ENCODE results near the gene FTH1. TPM values are rescaled to one million over a fixed set of nuclear protein-coding genes. Genes with fewer than 3 reads are reported as not detected.
"Not testable (repeated sequence)": the region's sequence is repeated elsewhere in the genome, so short reads cannot be mapped to it uniquely, and the experiment has no call there.

FTH1 gene
- total RNA-seq, 1 donor from 2014 or later = 911 TPM

DNA sequence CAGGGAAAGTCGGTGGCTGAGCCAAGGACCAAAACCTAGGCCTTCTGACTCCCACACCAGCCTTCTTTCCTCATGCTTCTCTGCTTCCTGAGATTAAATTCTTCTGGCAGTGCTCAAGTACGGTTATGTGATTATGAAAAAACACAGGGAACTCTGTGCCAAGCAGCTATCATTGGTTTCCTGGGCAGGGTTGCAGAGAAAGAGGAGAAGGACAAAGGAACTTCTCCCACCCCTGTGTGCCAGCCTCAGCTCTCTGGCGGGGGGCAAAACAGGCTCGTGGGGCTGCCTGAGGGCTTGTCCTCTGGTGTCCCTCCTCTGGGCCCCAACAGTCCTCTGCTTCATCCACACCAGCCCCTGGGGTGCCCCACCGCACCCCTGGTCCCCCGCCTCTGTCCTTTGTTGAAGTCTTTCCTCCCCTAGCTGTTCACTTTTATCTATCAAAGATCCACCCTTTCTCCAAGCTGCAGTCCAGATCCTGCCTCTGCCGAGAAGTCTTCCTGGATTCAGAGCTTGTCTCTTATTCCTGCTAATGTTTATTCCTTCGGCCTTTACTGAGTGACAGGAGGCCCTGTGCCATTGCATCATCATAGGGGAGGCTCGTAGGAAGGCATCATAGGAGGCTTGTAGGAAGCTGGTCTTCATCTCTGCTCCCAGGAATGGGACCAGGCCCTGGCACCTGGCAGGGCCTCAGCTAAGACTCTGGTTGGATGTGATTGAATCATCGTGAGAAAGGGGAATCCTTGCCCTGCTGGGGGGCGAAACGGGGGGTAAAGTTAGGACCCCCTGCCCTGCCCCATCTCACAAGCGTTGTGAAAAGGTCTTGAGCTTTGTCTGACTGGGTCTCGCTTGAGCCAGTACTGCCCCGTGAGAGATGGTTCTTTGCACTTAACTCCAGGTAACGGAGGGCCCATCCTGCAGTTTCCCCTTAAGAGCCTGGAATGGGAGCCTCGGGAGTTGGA is 11.5 kb upstream of the FTH1 start:
- no peak for ATAC-seq

DNA sequence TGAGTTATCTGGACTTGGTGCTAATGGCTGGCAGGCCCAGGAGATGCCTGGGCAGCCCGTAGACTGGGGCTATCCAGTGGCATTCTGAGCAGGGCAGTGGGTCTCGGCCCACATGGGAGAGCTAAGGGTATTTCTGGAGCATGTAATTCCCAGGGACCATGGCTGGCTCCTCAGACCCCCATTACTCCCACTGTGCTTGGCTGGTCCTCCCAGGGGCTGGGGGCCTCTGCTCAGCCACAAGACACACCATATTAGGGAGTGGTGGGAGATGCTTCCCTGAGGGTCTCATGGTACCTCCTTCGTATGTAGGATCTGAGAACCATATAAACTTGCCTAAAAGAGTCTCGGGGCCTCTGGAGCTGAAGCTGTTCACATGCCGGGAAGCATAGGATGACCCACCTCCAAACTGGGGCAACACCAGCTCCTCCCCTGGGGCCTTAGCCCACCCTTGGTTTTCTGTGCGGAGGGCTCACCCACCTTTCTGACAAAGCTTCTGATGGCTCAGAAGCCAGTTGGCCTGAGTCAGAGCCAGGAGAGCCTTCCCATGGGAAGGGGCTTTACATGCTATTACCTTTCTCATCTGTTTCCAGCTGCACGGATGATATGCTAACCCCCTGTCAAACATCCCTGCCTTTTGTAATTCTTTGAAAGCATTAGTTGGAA is 9.5 kb upstream of the FTH1 start:
- ATAC-seq = no peak

DNA sequence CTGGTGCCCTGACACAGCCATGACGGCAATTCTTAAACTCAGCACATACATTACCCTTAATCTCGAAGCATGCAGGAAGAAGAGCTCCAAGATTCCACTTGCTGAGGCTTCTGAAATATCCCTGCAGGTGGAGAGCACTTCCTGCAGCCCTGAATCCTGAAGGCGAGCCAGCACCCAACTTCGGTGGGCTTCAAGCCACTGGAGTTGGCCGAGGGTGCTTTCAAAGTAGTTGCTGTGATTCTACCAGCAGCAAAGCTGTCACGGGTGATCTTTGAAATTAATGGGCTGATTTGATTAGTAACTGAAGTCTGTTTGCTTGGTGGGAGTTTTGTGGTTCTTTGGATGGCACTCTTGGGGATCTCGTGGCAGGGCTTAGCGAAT is 9.0 kb upstream of the FTH1 start:
- ATAC-seq = no peak

GRCh38 chr11:61975638-61976419 is 8.4 kb upstream of the FTH1 start:
- ATAC-seq = no peak

GRCh38 chr11:61974766-61975631 is 7.6 kb upstream of the FTH1 start:
- no peak for ATAC-seq

DNA sequence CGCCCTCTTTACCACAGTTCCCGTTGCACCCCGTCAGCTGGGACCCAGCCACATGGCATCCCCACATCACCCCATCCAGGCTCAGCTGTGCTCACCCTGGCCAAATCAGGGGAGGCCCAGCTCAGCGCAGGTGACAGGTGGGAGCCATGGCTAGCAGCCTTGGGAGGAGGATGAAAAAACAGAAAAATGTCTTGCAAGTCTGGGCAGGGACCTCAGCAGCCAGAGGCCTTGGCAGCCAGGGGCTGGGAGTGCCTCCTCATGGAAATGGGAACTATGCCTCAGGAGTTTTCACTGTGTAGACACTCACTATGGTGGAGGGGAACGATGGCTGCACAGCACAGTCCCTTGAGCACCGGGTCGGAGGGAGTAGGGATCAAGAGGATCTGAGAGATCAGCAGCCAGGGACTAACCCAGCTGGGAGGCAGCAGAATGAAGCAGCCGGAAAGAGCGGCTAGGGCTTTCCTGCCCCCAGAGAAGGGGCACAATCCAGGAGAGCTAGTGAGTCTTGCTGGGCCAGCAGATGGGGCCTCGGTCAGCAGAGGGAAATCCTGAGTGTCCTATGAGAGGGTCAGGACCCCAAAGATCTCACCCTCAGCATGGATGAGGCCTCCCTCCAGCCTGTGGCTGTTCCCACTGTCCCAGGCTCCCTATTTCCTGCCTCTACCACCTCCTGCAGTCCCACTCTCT is 6.2 kb upstream of the FTH1 start:
- ATAC-seq = peak; percentile 56

DNA sequence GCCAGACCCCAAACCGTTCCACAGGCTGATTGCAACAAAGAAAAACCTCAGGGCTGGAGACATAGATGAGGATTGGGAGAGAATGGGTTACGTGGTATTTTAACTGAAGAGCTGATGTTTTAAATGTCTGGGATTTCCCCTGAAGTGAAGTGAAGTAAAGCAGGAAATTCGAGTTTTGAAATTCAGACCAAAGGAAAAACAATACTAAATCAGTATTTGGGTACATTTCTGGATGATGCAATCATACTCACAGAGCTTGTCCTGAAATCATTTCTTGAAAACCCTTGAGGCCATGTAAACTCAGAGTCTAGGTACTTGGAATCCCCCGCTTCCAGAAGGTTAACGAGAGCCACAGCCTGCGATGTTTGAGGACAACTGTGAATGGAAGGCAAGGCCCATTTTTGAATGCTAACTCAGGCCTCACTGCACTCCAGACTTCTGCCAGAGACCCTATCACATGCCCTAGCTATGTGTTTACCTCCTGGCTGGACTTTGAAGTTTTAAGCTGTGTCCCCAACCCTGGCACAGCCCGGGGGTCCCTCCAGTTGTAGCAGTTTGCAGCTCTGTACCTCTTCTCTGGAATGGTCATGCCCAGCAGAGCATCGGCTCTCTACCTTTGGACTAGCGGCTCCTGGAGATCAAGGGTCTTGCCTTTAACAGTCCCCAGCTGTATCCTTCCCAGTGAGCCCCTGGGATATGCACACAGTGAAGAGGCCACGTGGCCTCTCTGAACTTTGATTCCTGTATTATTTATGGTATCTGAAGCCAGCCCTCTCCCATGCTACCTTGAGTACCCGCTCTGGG is 5.4 kb upstream of the FTH1 start:
- peak; percentile 33 for ATAC-seq

DNA sequence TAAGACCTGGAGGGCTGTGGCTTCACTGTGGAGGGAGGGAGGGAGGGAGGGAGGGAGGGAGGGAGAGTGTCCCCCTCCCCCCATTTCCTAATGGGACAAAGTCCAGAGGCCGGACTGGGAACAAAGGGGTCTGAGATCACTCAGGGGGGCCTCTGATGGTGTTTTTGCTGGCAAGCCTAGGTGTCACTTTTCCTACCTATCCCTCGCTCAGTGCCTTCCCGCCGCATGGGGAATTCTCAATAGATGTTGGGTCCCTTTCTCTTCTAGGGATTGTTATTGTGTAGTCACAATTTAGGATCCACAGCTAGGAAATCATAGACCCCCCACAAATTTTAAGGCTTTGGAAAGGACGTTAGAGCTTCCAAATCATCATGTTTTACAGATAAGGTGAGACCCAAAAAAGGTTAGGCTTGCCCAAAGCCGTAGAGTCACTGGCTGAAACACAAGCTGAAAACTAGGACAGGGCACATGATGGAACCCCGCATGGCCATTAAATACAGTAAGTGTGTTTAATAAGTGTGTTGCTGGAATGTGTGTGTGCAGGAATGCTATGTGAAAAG is 4.8 kb upstream of the FTH1 start:
- ATAC-seq = no peak

DNA sequence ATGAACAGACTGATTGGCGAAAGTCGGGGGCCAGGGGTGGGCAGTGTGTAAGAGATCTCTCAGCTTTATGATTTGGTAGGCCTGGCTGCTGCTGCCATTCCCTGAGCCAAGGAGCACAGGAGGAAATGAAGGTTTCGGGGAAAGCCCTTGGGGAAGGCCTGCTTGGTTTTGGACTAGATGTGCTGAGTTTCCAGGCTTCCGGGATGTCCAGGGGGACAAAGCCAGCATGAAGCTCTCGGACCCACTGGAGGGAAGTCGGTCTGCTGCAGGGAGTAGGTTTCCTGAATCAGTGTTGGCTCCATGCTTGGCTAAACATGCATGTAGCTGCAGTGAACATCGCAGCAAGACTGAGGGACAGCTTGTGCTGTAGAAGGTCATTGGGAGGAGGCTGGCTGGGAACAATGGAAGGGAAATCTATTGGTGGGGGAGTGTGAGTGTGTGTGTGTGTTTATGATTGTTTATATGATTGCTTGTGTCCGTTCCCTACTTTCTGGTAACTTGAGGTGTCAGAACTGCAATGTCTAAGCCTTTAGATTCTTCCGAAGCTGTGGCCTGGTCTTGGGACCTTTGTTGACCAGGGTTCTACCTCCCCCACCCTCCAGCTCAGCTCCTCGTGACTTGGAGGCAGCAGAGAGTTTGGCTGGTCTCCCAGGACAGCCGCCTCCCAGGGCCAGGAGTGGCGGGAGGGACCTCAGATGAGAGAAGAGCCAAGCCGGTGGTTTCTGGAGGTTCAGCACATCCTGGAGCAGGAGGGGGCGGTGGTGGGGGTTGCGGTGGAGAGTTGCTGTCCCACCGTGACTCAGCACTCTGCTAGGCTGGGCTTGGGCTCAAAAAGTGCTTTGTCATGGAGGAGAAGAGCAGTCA is 4.0 kb upstream of the FTH1 start:
- peak; percentile 48 for ATAC-seq

GRCh38 chr11:61969838-61970662 is 2.6 kb upstream of the FTH1 start:
- ATAC-seq = no peak

GRCh38 chr11:61969391-61969758 is 1.9 kb upstream of the FTH1 start:
- no peak for ATAC-seq

GRCh38 chr11:61968758-61969390 is 1.4 kb upstream of the FTH1 start:
- ATAC-seq = no peak

GRCh38 chr11:61967924-61968757 is 707 bp upstream of the FTH1 start:
- no peak for ATAC-seq

GRCh38 chr11:61966734-61967115 is 709 bp downstream of the FTH1 start:
- no peak for ATAC-seq

GRCh38 chr11:61964666-61965271 is 2.7 kb downstream of the FTH1 start:
- ATAC-seq = not testable (repeated sequence)

- no peak for ATAC-seq
Observed at GRCh38 chr11:61964058-61964665, 3.3 kb downstream of the FTH1 start.

All from esophagus mucosa (tissue), 1 donor.